ENCODE data around the gene RGL4. TPM values are rescaled to one million over a fixed set of nuclear protein-coding genes. Genes with fewer than 3 reads are reported as not detected.

Gene RGL4
- total and polyA plus RNA-seq, 2 of the 8 experiments (the other 6 are each of a cell fraction or from before 2014, with no cell fraction given): not detected

DNA sequence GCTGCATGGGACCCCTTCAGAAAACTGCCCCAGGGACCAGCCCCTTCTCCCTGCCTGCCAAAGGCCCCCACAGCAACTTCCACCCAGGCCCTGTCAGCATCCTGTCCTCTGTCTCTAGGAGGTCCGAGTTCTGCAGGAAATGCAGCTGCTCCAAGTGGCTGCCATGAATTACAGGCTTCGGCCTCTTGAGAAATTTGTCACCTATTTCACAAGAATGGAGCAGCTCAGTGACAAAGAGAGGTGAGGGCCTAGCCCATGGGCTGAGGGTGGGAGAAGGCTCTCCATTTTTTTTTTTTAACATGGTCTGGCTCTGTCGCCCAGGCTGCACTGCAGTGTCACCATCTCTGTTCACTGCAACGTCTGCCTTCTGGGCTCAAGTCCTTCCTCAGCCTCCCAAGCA, 7.3 kb downstream of the RGL4 start:
- H3K56ac ChIP-seq (replicated peaks; ENCODE audit: insufficient read length, low read depth, low read length): no peak overlapping the region
- no peaks in the 10 kb centered on the region; a peak in 1 of 7 replicates for H3K4me1 ChIP-seq (replicated peaks in 1 of 4; ENCODE audit: control insufficient read depth in 3 of 4, insufficient read depth in 4 of 4, low read length in 3 of 4)
- no peaks in the 10 kb centered on the region for H3K27me3 ChIP-seq (replicated peaks in 1 of 4; ENCODE audit: control insufficient read depth in 3 of 4, extremely low read depth in 1 of 4, insufficient read depth in 3 of 4, low read length in 3 of 4)
- H3K4me2 ChIP-seq (ENCODE audit: insufficient read depth in 1 of 2, low read depth in 2 of 2, low read length in 2 of 2): no peak overlapping the region
- H4K5ac ChIP-seq (ENCODE audit: insufficient read length, low read depth, low read length): no peak overlapping the region
- ChIA-PET POLR2A (ENCODE audit: partially characterized antibody) (interaction anchor here (0.6 kb wide), 2 partner anchors 44 to 160 kb away, joined by 3 read pairs; no protein-coding TSS in a partner anchor), CTCF (ENCODE audit: partially characterized antibody) (interaction anchor here (0.6 to 1.2 kb wide), 4 partner anchors 12 to 48 kb away, joined by 3 to 4 read pairs (median 3); no protein-coding TSS in a partner anchor)
- H2BK5ac ChIP-seq (ENCODE audit: low read depth, low read length): no peak overlapping the region
- no peak overlapping the region for H2BK120ac ChIP-seq (replicated peaks; ENCODE audit: low read depth, low read length)
- H3K14ac ChIP-seq (ENCODE audit: insufficient read length): no peak overlapping the region
- H3K23me2 ChIP-seq (ENCODE audit: low read depth, low read length): no peaks in the 10 kb centered on the region
- no peak overlapping the region for H3K18ac ChIP-seq (ENCODE audit: extremely low read depth, low read length)
- peaks cover 4% of the 10 kb centered on the region; the same call in 1 of the 2 replicates for H3K79me1 ChIP-seq (ENCODE audit: low read depth, low read length)
- FAIRE-seq (no peak), DNase-seq (ENCODE audit: low read depth in 1 of 2, low spot score in 2 of 2) (no peak)
- H3K9ac ChIP-seq (replicated peaks in 1 of 4; ENCODE audit: extremely low read depth in 1 of 4, low read depth in 3 of 4, low read length in 3 of 4): no peak overlapping the region
- H3K4me3 ChIP-seq (ENCODE audit: extremely low read depth in 1 of 4, insufficient read depth in 2 of 4, low read depth in 3 of 4, low read length in 4 of 4): no peak overlapping the region
- H3K36me3 ChIP-seq (ENCODE audit: control insufficient read depth in 2 of 4, insufficient read depth in 4 of 4, low read length in 3 of 4): peaks cover 6 to 27% (median 12%) of the 10 kb centered on the region in 4 experiments; a peak in 5 of 8 replicates
- no peak overlapping the region for H4K91ac ChIP-seq (replicated peaks; ENCODE audit: insufficient read length, low read length)
- no peak overlapping the region for H3K27ac ChIP-seq (ENCODE audit: low read depth, low read length)
- no peak overlapping the region for H2BK20ac ChIP-seq (ENCODE audit: low read length)
- no peak overlapping the region for H2AK5ac ChIP-seq (ENCODE audit: low read depth, low read length)
- peaks cover 10 to 27% of the 10 kb centered on the region in 2 experiments for H4K20me1 ChIP-seq (replicated peaks in 1 of 2; ENCODE audit: control insufficient read depth in 1 of 2, insufficient read depth in 2 of 2, low read length in 2 of 2)
- WGBS, 2 experiments (ENCODE audit: extremely low coverage in 1 of 2, insufficient coverage in 1 of 2, insufficient read length in 1 of 2, insufficient replicate concordance in 2 of 2, low coverage in 1 of 2, low lambda C conversion rate in 2 of 2, missing lambda C conversion rate in 1 of 2): 90% methylated on average over 4 of the region's 4 CpGs; no CpG with 5 or more reads in 1 of the 2 experiments
- no peaks in the 10 kb centered on the region for H3K9me3 ChIP-seq (ENCODE audit: insufficient read depth in 2 of 2, low read depth in 1 of 2, low read length in 1 of 2)
- H3K79me2 ChIP-seq (ENCODE audit: control insufficient read depth in 1 of 2, insufficient read depth in 2 of 2, low read length in 2 of 2): peaks cover 0 to 14% of the 10 kb centered on the region in 2 experiments; a peak in 2 of 4 replicates
- no peak overlapping the region for H2BK12ac ChIP-seq (ENCODE audit: low read depth, low read length)
- H4K8ac ChIP-seq (ENCODE audit: extremely low read depth, insufficient read depth, low read length): no peak overlapping the region
- H2BK15ac ChIP-seq (ENCODE audit: low read length): no peak overlapping the region
- no peak overlapping the region for H3K23ac ChIP-seq (ENCODE audit: insufficient read length)
- no peak overlapping the region for H3K4ac ChIP-seq (replicated peaks; ENCODE audit: insufficient read length, low read depth, low read length)
- no peak overlapping the region for H2AFZ ChIP-seq (ENCODE audit: low read length)
- TF ChIP-seq GABPA (IDR thresholded peaks at IDR 0.05; ENCODE audit: borderline replicate concordance, insufficient read depth, low read length) (no peak), CBX5 (IDR thresholded peaks at IDR 0.05; ENCODE audit: low read depth, low read length) (no peak), RFX5 (IDR thresholded peaks at IDR 0.05; ENCODE audit: borderline replicate concordance, low read depth, low read length) (no peak), KDM1A (IDR thresholded peaks at IDR 0.05; ENCODE audit: borderline replicate concordance, low read length) (no peak), EGR1 (IDR thresholded peaks at IDR 0.05; ENCODE audit: borderline replicate concordance, low read depth, low read length) (no peak), BACH1 (IDR thresholded peaks at IDR 0.05; ENCODE audit: low read length) (no peak), POLR2AphosphoS5 (IDR thresholded peaks at IDR 0.05; ENCODE audit: low read depth, low read length) (no peak), SP2 (IDR thresholded peaks at IDR 0.05; ENCODE audit: low read length) (no peak), BCL11A (IDR thresholded peaks at IDR 0.05; ENCODE audit: low read depth in 2 of 2, low read length in 2 of 2) (no peak), SAP30 (IDR thresholded peaks at IDR 0.05; ENCODE audit: insufficient read depth, insufficient replicate concordance, low read length) (no peak), SIX5 (IDR thresholded peaks at IDR 0.05; ENCODE audit: low read depth, low read length) (no peak), YY1 (IDR thresholded peaks at IDR 0.05; ENCODE audit: low read depth, low read length) (no peak), JUN (IDR thresholded peaks at IDR 0.05; ENCODE audit: low read depth, low read length) (no peak), KDM5A (IDR thresholded peaks at IDR 0.05; ENCODE audit: low read length) (no peak), GTF2F1 (IDR thresholded peaks at IDR 0.05; ENCODE audit: borderline replicate concordance, low read depth, low read length) (no peak), CHD2 (IDR thresholded peaks at IDR 0.05; ENCODE audit: low read length) (no peak)

Data from H1 (cell line).